ENCODE results near the gene SH3BP4.

SH3BP4 gene

DNA sequence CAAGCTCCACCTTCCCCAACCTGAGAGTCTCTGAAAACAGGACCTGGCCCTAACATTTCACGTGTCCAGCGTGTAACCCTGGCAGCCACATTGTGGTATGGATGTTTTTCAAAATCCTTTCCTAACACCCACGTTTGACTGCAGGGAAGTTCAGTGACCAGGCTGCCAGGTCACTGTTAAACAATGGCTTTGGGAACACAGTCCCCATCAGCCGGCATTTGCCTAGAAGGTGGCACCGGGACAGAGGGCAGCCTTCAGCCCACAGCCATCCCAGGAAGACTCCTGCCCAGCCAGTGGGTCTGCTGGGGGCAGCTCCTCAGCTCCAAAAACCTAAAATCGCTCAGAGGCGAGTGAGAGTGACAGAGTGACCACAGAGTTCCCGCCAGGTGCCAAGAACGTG lies 140.2 kb downstream of the SH3BP4 start:
- no peak for DNase-seq (ENCODE audit: low spot score)

DNA sequence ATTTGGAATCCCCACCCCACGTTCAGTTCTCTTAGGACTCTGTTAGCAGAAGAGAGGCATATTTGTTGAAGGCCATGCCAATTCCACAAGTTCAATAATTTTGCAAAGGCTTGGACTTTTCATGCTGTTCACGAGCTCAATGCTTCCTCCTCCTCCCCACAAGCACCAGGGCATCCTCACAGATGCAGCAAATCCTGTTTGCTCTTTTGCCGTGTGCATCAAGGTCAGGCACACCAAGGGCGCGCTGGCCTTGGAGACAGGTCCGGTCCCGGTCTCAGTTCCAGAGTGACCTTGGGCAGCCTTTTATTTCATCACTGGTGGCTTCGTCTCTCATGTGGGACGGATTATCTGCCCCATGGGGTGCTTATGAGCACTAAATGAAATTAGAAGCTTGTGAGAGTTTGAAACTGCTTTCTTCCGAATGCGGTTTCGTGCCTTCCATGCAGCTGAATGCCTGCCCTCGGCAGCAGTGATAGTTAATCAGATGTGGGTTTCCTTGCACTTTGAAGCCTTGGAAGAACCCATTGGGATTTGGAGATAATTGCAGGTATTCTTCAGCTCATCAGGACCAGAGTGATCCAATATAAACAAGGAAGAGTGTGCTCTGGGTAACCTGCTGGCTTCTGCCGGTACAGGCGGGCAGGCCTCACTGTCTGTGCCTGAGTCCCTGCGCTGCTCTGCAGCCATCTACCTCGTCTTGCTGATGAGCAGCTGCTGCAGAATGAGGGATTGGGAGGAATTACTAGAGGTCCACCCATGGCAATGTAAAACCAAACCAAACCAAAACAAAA lies 140.8 kb downstream of the SH3BP4 start:
- no peak for DNase-seq (ENCODE audit: low spot score)

DNA sequence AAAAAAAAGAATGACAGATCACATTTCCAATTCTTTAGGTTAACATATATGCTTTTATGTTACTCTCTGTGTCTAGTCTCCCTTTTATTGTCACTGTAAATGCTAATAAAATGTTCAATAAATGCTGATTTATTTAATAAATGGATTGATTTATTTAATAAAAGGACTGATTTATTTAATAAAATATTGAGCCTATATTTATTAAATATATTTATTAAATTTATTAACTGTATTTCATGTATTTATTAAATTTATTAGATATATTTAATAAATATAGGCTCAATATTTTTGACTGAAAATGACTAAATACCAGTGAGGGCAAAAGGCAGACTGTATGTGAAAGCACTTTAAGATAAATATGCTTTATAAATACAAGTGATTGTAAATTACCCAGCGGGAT lies 142.6 kb downstream of the SH3BP4 start:
- DNase-seq (ENCODE audit: low spot score): no peak

DNA sequence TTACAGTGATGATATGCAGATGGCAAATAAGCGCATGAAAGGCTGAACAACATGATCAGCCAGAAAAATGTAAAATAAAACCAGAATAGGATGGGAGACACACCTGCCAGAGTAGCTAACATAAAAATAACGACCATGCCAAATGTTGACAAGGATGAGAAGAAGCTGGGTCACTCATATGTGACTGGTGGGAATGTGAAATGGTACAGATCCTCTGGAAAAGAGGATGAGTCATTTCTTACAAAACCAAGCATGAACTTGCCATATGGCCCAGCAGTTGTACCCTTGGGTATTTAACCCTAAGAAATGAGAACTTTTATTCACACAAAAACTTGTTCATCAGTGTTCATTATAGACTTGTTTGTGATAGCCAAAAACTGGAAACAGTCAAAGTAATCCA lies 143.8 kb downstream of the SH3BP4 start:
- no peak for DNase-seq (ENCODE audit: low spot score)

DNA sequence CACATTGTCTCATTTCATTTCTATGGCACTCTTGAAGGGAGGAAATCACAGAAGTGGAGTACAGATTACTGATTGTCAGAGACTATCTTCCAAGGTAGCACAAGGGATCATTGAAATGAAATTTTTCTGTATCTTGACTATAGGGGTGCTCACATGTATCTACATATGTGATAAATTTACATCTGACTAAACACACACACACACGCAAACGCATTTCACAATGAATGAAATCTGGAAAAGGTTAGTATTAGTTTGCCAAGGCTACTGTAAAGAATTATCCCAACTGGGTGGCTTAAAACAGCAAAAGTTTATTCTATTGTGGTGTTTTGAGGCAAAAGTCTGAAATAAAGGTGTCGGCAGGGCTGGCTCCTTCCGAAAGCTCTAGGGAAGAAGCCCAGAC lies 144.6 kb downstream of the SH3BP4 start:
- DNase-seq (ENCODE audit: low spot score): no peak

DNA sequence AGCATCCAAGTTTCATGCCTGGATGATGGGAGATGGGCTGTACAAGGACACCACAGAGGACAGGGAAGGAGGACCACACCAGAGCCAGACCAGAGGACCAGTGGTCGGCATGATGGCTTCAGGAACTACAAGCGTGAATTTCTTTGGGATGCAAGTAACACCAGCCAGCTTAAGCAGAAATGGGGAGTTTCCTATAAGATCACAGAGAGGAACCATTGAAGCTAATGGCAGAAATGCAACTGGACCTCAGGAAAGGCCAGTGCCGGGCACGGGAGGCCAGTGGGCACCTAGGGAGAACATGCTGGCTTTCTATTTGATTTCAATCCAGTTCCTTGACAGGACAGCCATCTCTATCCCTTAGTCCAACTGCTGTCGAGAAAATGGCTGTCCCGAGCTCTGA lies 145.4 kb downstream of the SH3BP4 start:
- peak; percentile 11 for DNase-seq (ENCODE audit: low spot score)

DNA sequence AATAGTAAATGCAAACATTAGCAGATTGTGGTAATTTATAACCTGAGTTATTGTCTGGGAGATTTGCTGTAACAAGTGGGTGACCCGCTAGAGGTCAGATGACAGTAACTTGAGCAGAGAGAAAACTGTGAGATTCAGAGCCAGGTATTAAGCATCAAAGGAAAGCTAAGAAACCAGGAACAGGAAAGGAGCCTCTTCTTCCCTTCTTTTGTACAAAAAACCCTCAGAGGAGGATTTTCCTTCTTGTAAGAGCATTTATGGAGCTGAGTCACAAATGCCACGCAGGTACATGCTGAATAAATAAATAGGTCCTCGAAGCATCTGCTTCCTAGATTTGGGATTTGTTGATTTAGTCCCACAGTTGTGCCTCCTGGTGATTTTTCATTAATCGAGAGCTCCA lies 146.5 kb downstream of the SH3BP4 start:
- no peak for DNase-seq (ENCODE audit: low spot score)

DNA sequence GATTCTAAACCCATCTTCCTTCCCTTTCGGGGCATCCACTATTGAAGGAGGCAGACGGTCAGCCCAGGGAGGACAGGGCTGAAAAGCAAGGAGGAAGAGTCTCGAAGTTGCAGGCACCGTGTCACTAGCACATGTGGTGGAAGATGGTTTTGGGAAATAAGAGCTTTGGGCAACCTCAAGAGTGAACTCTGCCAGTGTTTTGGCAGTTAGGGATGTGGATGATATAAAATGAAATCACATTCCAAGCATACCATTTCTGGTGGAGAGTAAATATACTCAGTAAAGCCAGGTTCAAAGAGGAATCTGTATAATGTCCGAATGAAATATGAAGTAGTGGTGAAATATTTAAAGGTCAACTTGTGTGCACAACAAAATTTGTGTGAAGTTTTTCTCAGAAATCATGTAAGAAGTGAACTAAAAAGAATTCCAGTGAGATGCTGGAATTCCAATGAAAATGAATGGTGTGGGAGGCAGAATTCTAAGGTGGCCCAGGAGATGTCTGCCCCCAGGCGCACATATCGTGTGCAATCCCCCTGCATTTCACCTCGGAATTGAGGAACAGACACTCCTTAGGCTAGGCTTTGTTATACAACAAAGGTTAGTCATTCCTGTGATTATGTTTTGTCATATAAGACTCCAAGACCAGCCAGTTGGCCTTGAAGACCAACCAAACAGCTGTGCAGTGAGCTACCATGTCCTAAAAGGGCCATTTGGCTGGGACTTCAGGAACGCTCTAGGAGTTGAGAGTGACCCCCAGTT lies 147.1 kb downstream of the SH3BP4 start:
- peak; percentile 49 for DNase-seq (ENCODE audit: low spot score)

DNA sequence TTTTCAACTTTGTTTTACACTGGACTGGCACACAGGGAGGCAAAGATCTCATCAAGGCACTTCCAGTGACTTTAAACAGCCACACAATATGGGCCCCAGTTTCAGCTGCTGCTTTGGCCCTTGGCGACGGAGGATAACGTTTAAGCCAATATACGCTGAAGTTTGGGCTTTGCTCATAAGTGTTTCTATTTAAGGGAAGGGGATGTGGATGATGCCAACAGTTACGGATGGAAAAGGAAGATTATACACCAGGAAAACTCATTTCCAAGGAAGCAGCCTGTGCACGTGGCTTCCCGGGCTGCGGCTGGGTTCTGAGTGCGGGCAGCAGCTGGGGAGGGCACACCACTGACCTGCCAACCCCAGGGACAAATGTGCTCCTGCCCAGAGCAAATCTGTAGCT lies 151.1 kb downstream of the SH3BP4 start:
- DNase-seq (ENCODE audit: low spot score): no peak
